ENCODE data around the gene LUC7L2. TPM values are rescaled to one million over a fixed set of nuclear protein-coding genes. Genes with fewer than 3 reads are reported as not detected.
"Not testable (repeated sequence)": the region's sequence is repeated elsewhere in the genome, so short reads cannot be mapped to it uniquely, and the experiment has no call there.

The LUC7L2 gene
- total RNA-seq, 1 donor from 2014 or later: 33.0 TPM

GRCh38 chr7:139355320-139355719 lies 4.4 kb upstream of the LUC7L2 start:
- no peak for DNase-seq (ENCODE audit: low read depth, low spot score)

GRCh38 chr7:139357729-139358506 lies 1.8 kb upstream of the LUC7L2 start:
- DNase-seq (ENCODE audit: low read depth, low spot score): not testable (repeated sequence)

DNA sequence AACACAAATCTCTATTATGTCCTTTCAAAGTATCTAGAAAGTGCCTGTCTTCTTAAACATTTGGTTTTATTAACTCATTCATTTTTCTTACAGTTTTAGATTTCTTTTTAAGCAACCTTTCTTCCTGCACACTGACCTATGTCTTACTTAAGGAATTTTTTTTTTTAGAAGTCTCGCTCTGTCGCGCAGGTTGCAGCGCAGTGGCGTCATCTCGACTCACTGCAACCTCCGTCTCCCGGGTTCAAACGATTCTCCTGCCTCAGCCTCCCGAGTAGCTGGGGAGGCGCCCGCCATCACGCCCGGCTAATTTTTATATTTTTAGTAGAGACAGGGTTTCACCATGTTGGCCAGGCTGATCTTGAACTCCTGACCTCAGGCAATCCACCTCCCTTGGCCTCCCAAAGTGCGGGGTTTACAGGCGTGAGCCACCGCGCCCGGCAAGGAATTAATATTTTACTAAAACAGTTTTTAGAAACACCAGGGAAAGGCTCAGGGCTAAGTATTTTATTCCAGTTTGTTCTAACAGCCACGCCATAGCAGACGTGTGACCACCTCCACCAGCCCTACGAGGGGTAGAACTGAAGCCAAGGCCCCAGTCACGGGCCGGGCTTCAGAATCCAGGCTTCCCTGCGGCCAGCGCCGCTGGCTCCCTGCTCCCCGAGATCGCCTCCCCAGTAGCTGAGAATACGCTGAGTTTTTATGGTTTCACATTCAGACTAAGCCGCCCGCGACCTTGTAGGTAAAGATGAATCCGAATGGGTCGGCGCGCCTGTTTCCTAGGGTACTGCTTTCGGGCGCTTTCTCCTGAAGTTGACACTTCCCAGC lies 941 bp upstream of the LUC7L2 start:
- DNase-seq (ENCODE audit: low read depth, low spot score): no peak

GRCh38 chr7:139360210-139360947 lies 685 bp downstream of the LUC7L2 start:
- peak; percentile 84 for DNase-seq (ENCODE audit: low read depth, low spot score)

GRCh38 chr7:139360948-139361307 lies 1.2 kb downstream of the LUC7L2 start:
- no peak for DNase-seq (ENCODE audit: low read depth, low spot score)

DNA sequence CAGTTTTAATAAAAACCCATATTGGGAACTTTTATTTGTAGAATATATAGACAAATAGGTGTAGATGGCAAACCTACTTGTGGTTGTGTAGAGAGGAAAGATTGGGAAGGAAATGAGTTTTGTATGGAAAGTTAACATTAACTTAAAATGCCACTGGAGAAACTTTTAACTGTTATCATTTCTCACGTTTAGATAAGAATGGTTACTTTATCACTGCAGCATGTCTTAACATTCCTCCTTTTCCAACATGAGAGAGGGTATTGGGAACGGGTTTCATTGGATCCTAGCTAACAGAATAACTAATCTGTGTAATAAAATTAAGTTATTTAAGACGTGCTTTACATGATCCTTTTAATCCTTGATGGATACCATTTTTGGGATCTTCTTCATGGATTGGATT lies 1.8 kb downstream of the LUC7L2 start:
- no peak for DNase-seq (ENCODE audit: low read depth, low spot score)

DNA sequence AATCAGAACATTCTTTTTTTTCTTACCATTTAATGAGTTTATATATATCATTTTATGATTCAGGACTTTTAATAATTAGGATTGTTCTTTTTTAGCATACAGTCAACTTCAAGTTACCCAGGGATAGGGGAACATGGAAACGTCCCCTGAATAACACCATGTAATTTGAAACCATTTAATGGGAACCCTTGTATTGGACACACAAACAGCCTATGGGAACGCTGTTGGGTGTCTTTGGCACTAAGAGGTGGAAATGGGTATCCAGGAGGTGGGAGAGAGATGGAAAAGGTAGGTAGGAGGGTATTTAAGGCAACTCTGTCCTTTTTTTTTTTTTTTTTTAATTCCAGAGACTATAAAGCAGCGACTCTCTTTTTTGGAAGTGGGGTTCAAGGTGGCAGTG lies 2.6 kb downstream of the LUC7L2 start:
- DNase-seq (ENCODE audit: low read depth, low spot score): no peak

GRCh38 chr7:139362981-139363380 lies 3.3 kb downstream of the LUC7L2 start:
- DNase-seq (ENCODE audit: low read depth, low spot score): no peak

DNA sequence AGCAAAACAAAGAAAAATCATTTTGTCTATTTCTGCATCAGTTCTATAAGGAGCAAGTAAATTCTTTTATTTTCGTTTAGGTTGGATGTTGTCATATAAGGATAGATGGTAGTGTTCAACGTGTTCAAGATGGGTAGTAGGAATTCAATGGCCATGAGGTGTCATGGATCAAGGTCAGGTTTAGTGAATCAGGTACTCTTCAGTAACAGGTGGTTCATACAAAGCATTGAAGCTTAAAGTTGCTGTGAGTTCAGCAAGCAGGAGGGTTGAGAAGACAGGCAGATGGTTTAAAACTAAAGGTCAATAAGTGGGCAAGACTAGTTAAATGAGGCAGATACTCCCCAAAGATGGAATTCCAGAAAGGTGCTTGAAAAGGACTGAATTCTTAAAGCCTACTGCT lies 5.6 kb downstream of the LUC7L2 start:
- no peak for DNase-seq (ENCODE audit: low read depth, low spot score)

GRCh38 chr7:139366400-139366799 lies 6.7 kb downstream of the LUC7L2 start:
- no peak for DNase-seq (ENCODE audit: low read depth, low spot score)

GRCh38 chr7:139367438-139368155 lies 7.9 kb downstream of the LUC7L2 start:
- no peak for DNase-seq (ENCODE audit: low read depth, low spot score)

DNA sequence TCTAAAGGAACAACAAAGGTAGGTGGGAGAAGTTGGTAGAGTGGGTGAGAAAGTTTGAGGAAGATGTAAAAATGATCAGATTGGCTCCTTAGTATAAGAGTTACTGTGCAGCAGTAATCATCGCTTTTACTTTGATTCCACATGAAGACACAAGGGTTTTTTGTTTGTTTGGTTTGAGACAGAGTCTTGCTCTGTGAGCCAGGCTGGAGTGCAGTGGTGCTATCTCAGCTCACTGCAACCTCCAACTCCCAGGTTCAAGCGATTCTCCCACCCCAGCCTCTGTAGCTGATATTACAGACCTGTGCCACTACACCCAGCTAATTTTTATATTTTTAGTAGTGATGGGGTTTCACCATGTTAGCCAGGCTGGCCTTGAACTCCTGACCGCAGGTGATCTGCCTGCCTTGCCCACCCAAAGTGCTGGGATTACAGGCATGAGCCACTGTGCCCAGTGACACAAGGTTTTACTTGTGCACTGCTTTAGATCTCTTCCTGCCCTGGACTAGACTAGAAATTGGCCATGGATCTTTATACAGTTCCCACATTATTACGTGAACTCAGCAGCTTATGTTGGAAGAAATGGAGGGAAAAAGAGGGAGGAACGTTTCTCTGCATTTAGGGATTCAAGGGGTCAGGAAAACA lies 10.7 kb downstream of the LUC7L2 start:
- DNase-seq (ENCODE audit: low read depth, low spot score): no peak

DNA sequence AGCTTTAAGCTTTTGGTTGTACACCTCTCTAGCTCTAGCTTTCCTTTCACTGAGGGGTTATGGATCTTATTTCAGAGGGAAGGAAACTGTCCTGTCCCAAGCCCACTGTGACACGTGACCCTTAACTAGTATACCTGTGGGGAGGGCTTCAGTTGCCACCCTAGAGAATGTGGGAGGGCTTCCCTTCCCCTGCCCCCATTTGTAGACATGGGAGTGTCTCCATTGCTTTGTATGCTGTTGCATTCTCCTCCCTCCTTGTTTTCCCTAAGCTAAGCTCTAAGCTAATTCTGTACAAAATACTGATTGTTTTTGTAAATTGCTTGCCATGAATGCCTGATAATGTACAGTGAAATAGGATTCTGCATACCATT lies 11.2 kb downstream of the LUC7L2 start:
- no peak for DNase-seq (ENCODE audit: low read depth, low spot score)

DNA sequence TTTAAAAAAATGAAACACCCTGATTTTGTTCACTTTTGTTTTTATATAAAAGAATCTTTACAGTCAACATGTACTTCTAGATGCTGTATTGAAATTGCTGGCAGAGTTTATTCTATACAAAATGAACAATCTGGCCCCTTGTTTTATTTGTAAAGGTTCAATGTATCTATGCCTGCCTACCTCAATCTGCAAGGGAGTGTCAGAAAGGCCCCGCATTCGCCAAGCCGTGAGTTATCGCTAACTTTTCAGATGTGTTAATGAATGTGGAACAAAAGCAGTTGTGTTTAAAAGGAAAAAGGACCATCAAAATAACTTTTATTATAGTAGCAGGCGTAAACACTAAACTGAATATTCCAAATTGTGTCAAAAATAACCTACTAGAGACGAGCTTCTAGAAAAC lies 14.6 kb downstream of the LUC7L2 start:
- DNase-seq (ENCODE audit: low read depth, low spot score): no peak

GRCh38 chr7:139382439-139382838 lies 22.7 kb downstream of the LUC7L2 start:
- no peak for DNase-seq (ENCODE audit: low read depth, low spot score)

DNA sequence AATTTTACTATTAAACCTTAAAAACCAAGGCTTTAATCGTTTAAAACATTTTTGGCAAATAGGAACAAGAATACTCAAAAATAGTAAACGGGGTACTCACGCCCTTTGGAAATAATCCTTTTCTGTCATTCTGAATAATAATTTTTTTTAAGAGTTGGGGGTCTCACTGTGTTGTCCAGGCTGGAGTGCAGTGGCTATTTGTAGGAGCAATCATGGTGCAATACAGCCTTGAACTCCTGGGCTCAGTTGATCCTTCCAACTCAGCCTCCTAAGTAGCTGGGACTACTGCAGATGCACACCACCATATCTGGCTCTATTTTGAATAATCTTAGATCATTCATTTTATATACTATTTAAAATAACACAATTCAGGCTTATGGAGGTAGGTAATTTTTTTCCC lies 24.9 kb downstream of the LUC7L2 start:
- no peak for DNase-seq (ENCODE audit: low read depth, low spot score)

GRCh38 chr7:139387594-139387993 lies 27.9 kb downstream of the LUC7L2 start:
- DNase-seq (ENCODE audit: low read depth, low spot score): no peak

GRCh38 chr7:139389091-139389490 lies 29.4 kb downstream of the LUC7L2 start:
- no peak for DNase-seq (ENCODE audit: low read depth, low spot score)

DNA sequence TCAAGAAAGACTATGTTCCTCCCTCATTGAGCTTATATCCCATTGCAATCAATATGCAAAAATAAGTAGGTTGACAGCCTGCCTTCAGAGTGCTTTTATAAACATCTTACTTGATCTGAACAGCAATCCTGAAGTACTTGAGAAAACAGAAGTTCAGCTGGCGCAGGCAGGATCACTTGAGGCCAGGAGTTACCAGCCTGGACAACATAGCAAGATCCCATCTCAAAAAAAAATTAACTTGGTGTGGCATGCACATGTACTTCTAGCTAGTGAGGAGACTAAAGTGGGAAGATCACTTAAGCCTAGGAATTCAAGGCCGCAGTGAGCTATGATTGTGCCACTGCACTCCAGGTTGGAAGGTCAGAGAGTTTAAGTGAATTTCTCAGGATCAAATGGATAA lies 30.1 kb downstream of the LUC7L2 start:
- DNase-seq (ENCODE audit: low read depth, low spot score): no peak

GRCh38 chr7:139393621-139394211 lies 34.0 kb downstream of the LUC7L2 start:
- DNase-seq (ENCODE audit: low read depth, low spot score): no peak

GRCh38 chr7:139394540-139394939 lies 34.8 kb downstream of the LUC7L2 start:
- no peak for DNase-seq (ENCODE audit: low read depth, low spot score)

Data from pulmonary artery endothelial cell (primary cell).